Vagina (tissue), 2 donors: ENCODE data around the gene DNAAF3.

Source experiments
- CTCF ChIP-seq, 3 experiments: fragments of 450-650 bp in 2 of 3; fragments of 200-600 bp in 1 of 3; sonication (generic) in 1 of 3; IDR thresholded peaks; one replicate each; pipeline ENCODE4 v1.5.1; 2017 to 2019; ENCODE audit warnings: antibody characterized with exemption in 3 of 3, mild to moderate bottlenecking in 2 of 3, moderate library complexity in 2 of 3
- POLR2A ChIP-seq, 2 donors: fragments of 450-650 bp; IDR thresholded peaks; one replicate each; pipeline ENCODE4 v1.6.1; 2017; ENCODE audit warnings: antibody characterized with exemption in 2 of 2, mild to moderate bottlenecking in 2 of 2, moderate library complexity in 2 of 2
- POLR2AphosphoS5 ChIP-seq, 2 donors: sonication (generic); formaldehyde crosslinking; IDR thresholded peaks; one replicate each; pipeline ENCODE4 v1.9.0; 2017; ENCODE audit warnings: antibody characterized with exemption in 2 of 2, mild to moderate bottlenecking in 2 of 2, low read depth in 1 of 2; ENCODE audit not compliant: insufficient read depth in 1 of 2

GRCh38 chr19:55157064-55157908 is 9.1 kb downstream of the DNAAF3 start, which contains the start of gene TNNI3:
- no peak for TF ChIP-seq CTCF (IDR thresholded peaks at IDR 0.05)
- no peak for TF ChIP-seq POLR2AphosphoS5 (IDR thresholded peaks at IDR 0.05; ENCODE audit: insufficient read depth in 1 of 2, low read depth in 1 of 2)
- TF ChIP-seq POLR2A (IDR thresholded peaks at IDR 0.05) = no peak
